Type B pancreatic cell (in vitro differentiated cells): ENCODE data around the gene CCDC93. TPM values are rescaled to one million over a fixed set of nuclear protein-coding genes. Genes with fewer than 3 reads are reported as not detected.

ENCODE experiments used
- DNase-seq: peaks from one replicate; pipeline ENCODE4 v3.0.0; 2021; ENCODE audit warnings: mixed read lengths; ENCODE audit not compliant: unreplicated experiment; ENCODE audit errors: extremely low spot score
- H3K27ac Mint-ChIP-seq: 2 replicates; pipeline ENCODE4 v1.8.0; 2021; ENCODE audit warnings: mild to moderate bottlenecking, mixed read lengths
- H3K27me3 Mint-ChIP-seq: 2 replicates; pipeline ENCODE4 v1.8.0; 2021; ENCODE audit warnings: mixed read lengths
- H3K36me3 Mint-ChIP-seq: 2 replicates; pipeline ENCODE4 v1.8.0; 2021; ENCODE audit warnings: mixed read lengths
- H3K4me1 Mint-ChIP-seq: one replicate; pipeline ENCODE4 v1.8.0; 2021; ENCODE audit warnings: mixed read lengths; ENCODE audit not compliant: unreplicated experiment
- H3K4me3 Mint-ChIP-seq: 2 replicates; pipeline ENCODE4 v1.8.0; 2021; ENCODE audit warnings: mild to moderate bottlenecking, mixed read lengths
- H3K9me3 Mint-ChIP-seq: 2 replicates; pipeline ENCODE4 v1.8.0; 2021; ENCODE audit warnings: mixed read lengths
- CTCF ChIP-seq: fragments of 200-600 bp; sonication (generic); conservative IDR thresholded peaks from 2 replicates; pipeline ENCODE4 v1.5.0; 2021; ENCODE audit warnings: antibody characterized with exemption, mild to moderate bottlenecking
- total RNA-seq: library from RNA; stranded (reverse); gene quantifications from 2 replicates; pipeline ENCODE4 v1.2.1, GENCODE V29; 2021; ENCODE audit warnings: low replicate concordance

Gene CCDC93
- total RNA-seq, 1 donor from 2014 or later = 36.7 TPM

GRCh38 chr2:117994729-117995128, 19.1 kb downstream of the CCDC93 start:
- no peak for TF ChIP-seq CTCF
- Mint-ChIP-seq H3K27ac (no peak overlapping the region), H3K4me1 (no peaks in the 10 kb centered on the region), H3K27me3 (no peaks in the 10 kb centered on the region), H3K9me3 (no peaks in the 10 kb centered on the region), H3K4me3 (no peak overlapping the region), H3K36me3 (peaks cover 28% of the 10 kb centered on the region)
- no peak for DNase-seq

GRCh38 chr2:117989854-117990438, 23.9 kb downstream of the CCDC93 start:
- Mint-ChIP-seq H3K27ac (no peak overlapping the region), H3K36me3 (peaks cover 19% of the 10 kb centered on the region), H3K27me3 (no peaks in the 10 kb centered on the region), H3K4me1 (no peaks in the 10 kb centered on the region), H3K9me3 (no peaks in the 10 kb centered on the region), H3K4me3 (no peak overlapping the region)
- DNase-seq = no peak
- TF ChIP-seq CTCF = no peak

- no peak overlapping the region for H3K27ac Mint-ChIP-seq
These were observed 26.7 kb downstream of the CCDC93 start for GRCh38 chr2:117987121-117987520.

GRCh38 chr2:117985092-117985491, 28.8 kb downstream of the CCDC93 start:
- TF ChIP-seq CTCF = no peak
- no peak overlapping the region for H3K27ac Mint-ChIP-seq
- peaks cover 4% of the 10 kb centered on the region for H3K4me1 Mint-ChIP-seq
- peaks cover 13% of the 10 kb centered on the region for H3K36me3 Mint-ChIP-seq
- H3K4me3 Mint-ChIP-seq = no peak overlapping the region
- no peaks in the 10 kb centered on the region for H3K9me3 Mint-ChIP-seq
- no peak for DNase-seq
- H3K27me3 Mint-ChIP-seq = no peaks in the 10 kb centered on the region

More at GRCh38 chr2:117987121-117987520, 26.7 kb downstream of the CCDC93 start:
- Mint-ChIP-seq H3K36me3 (peaks cover 14% of the 10 kb centered on the region), H3K9me3 (no peaks in the 10 kb centered on the region), H3K4me1 (peaks cover 4% of the 10 kb centered on the region), H3K4me3 (no peak overlapping the region), H3K27me3 (no peaks in the 10 kb centered on the region)
- TF ChIP-seq CTCF = no peak
- DNase-seq = no peak

GRCh38 chr2:117984208-117984607, 29.7 kb downstream of the CCDC93 start:
- no peak for TF ChIP-seq CTCF
- Mint-ChIP-seq H3K36me3 (peaks cover 13% of the 10 kb centered on the region), H3K4me3 (no peak overlapping the region), H3K27ac (no peak overlapping the region), H3K27me3 (no peaks in the 10 kb centered on the region), H3K9me3 (no peaks in the 10 kb centered on the region), H3K4me1 (peaks cover 4% of the 10 kb centered on the region)
- no peak for DNase-seq

GRCh38 chr2:117983040-117983439, 30.8 kb downstream of the CCDC93 start:
- no peak for TF ChIP-seq CTCF
- no peak for DNase-seq
- peaks cover 4% of the 10 kb centered on the region for H3K4me1 Mint-ChIP-seq
- no peaks in the 10 kb centered on the region for H3K27me3 Mint-ChIP-seq
- no peak overlapping the region for H3K4me3 Mint-ChIP-seq
- no peaks in the 10 kb centered on the region for H3K9me3 Mint-ChIP-seq
- peaks cover 16% of the 10 kb centered on the region for H3K36me3 Mint-ChIP-seq
- H3K27ac Mint-ChIP-seq = no peak overlapping the region
